COLO829 (cell line): ENCODE results near the gene C15orf62.
A peak's percentile ranks its signal among the peaks of the same experiment; 100 is the strongest.

Source experiments
- DNase-seq: peaks from one replicate; pipeline ENCODE4 v3.0.0; 2012; ENCODE audit warnings: low spot score

The C15orf62 gene

DNA sequence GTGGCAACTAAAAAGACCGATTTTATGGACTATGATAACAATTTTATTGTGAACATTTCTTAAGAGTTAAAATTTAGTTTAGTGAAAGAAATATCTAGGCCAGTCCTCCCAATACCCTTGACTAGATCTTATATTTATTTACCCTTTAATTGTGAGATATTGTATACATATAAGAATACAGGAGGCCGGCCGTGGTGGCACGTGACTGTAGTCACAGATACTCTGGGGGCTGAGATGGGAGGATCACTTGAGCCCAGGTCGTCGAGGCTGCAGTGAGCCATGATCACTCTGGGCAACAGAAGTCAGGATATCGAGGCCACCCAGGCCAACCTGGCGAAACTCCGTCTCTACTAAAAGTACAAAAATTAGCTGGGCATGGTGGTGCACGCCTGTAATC is 14.0 kb upstream of the C15orf62 start:
- DNase-seq, result no peak

DNA sequence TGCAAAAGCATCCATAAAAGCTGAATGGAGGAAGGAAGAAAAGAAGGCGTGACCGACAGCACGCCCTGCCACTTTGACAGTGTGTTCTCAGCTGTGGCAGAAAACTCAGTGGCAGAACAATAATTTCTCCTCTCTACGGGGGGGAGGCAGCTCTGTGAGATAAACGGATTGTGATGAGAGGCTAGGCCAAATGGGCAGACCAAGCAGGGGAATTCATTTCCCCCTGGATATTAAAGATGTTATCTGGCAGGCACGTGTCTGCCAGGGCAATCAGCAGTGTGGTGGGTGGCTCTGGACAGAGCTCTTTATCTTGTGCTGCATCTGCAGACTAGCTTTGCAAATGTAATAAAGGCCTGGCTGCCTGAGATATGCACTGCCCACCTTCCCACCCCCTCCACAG is 12.8 kb upstream of the C15orf62 start:
- no peak for DNase-seq

DNA sequence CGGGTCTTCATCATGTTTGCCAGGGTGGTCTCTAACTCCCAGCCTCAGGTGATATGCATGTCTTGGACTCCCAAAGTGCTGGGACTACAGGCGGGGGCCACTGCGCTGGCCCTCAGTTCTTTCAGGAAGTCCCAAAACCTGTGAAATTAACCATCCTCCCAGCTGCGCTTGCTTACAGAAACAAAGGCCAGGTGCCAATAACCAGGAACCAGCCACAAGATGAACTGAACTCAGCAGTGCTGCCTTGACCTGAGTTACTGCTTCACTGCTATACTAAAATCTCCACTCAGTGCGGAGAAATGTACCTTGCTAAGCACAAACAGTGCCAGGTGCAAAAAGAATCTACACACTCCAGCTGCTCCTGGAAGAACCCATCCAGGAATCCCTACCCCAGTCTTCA is 9.8 kb upstream of the C15orf62 start:
- DNase-seq, result no peak

DNA sequence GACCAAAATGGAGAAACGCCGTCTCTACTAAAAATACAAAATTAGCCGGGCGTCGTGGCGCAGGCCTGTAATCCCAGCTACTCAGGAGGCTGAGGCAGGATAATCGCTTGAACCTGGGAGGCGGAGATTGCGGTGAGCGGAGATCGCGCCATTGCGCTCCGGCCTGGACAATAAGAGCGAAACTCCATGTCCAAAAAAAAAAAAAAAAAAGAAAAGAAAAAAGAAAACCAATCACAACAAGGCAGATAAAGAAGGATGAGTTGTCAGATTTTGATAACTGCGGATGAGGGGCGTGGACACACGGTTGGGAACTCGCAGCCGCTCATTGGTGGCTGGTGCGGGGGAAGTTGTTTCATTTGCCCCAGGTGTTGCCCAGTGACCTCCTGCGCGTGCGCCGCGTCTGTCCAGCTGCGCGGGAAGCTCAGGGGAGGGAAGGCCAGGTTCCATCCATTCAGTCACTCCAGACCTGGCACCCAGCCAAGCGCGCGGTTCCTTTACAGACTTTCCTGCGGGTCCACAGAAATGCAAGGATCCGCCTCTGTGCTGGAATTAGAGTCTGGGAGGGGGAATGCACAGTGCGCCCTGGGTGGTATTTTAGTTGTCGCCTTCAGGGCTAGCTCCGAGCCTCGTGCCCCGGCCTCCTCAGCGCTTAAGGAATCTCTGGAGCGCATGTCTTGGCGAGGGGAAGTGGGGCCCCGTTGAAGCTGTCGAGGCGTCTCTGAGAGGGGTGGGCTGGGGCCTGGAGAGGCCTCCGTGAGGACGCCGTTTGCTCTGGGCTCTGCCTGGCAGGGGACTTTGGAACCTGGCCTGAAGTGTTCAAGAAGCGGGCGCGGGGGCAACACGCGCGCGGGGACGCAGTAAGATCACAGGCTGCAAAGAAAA is 6.6 kb upstream of the C15orf62 start:
- DNase-seq, result no peak

DNA sequence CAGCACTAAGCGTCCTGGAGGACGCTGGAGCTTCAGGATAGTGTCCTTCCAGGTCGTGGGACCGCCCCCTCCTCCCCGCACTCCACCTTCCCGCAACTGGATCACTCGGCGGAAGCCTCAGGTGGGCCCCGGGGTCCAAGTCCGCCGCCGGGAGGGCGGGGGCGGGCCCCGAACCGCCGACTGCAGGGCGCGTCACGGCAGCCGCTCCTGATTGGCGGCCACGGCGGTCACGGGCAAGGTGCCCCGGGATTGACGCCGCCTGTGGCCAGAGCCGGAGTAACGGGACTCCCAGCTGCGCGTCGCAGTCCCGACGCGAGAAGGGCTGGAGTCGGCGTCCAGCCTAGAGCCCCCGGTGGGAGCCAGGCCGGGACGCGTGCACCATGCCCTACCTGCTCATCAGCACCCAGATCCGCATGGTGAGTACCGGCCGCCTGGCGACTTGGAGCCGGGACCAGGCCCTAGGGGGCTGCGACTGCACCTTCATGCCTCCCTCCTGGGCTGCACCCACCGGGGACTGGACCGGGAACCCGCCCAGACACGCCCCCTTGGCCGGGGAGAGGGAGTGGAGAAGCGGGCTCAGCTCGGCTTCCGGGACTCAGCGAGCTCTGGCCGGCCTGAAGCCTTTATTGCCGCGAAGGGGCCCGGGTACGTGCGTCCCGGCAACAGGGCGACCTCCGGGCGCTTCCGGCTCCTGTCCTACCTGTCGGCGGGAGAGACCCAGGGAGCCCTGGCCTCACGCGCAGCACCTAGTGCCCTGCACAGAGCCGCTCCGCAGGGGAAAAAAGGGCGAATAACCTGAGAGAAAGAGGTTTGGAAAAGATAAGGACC is 5.8 kb upstream of the C15orf62 start, which contains the start of gene GCHFR:
TSS of gene GCHFR (plus strand) at position 268 of the 828 bp plus-strand sequence. CDS start at position 381, 113 bp downstream.
- DNase-seq, result peak; percentile 8

DNA sequence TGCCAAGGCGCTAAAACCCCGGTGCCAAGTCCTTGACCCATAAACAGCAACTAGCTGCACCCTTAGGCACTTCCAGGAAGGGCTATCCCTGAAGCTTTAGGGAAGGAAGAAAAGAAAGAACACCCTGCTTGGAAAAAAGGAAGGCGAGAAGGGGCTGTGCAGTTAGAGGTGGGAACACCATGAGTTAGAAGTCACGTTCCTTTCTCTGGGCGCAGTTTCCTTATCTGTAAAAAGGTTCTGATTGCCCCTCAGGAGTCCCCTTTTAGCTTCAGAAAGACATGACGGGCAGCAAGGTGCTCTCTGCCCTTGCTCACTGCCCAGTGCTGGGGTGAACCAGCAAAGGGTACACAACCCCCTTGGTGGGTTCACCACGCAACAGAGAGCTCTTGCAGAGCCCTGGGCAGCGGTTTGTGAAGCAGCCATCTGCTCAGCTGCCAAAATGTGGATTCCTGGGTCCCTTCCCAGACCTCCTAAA is 5.1 kb upstream of the C15orf62 start:
- DNase-seq, result no peak

DNA sequence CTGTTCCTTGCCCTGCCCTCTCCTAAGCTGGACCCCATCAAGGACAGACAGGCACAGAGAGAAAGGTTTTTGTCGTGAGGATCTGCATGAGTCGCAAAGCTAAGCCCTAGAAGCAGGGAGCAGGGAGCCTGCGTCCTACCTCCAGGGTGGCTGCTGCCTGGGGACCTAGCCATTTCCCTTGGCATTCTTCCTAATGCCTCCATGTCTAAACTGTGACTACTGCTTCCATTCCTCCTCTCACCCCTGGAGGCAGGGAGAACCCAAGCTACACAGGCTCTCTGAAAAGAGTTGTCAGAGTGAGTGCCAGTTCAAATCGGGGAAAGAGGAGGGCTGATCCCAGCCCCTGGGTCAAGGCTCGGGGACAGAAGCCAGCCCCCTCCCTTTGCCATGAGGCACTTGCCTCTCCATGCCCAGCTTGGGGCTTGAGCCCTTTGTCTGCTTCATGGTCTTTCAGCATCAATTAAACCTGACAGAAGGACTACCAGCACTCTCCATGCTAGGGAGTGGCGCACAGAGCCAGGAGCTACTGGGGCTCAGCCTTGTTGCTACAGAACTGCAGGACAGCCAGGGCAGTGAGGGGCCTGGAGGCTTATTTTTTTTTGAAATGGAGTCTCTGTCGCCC is 3.5 kb upstream of the C15orf62 start:
- DNase-seq, result no peak

DNA sequence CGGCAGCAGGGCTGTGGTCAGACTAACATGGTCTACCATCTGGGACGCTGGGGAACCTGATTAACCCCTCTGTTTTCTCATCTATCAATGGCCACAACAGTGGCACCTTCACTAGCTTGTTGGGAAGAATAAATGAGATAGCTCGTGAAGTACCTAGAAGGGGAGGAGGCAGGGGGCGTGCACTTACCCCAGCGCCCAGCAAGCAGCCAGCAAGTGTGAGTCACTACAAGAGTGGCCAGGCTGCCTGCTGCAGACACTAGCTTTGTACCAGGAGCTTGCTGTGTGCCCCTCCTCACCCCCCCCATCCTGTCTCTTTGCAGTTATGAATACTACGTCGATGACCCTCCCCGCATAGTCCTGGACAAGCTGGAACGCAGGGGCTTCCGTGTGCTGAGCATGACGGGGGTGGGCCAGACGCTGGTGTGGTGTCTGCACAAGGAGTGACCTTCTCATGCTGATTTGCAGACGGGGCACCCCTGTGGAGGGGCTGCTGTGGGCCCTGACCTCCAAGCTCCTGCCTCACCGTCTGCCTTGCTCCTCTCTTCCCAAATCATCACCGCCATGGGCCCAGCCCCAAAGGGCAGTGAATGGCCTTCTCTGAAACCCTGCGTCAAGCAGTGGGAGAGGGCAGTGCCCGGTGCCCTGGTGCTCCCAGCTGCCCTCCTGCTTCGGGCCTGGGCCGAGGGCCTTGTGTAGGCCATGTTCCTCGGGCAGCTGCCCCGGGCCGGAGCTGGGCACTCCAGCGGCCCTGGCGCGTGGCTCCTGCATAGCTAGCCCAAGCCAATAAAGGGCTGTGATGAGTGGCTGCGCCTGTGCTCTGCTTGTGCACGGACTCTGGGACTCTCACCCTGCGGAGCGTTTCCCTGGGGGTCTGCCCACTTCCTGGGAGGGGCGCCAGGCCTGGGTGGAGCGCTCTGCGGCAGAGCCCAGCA is 2.6 kb upstream of the C15orf62 start:
- no peak for DNase-seq

DNA sequence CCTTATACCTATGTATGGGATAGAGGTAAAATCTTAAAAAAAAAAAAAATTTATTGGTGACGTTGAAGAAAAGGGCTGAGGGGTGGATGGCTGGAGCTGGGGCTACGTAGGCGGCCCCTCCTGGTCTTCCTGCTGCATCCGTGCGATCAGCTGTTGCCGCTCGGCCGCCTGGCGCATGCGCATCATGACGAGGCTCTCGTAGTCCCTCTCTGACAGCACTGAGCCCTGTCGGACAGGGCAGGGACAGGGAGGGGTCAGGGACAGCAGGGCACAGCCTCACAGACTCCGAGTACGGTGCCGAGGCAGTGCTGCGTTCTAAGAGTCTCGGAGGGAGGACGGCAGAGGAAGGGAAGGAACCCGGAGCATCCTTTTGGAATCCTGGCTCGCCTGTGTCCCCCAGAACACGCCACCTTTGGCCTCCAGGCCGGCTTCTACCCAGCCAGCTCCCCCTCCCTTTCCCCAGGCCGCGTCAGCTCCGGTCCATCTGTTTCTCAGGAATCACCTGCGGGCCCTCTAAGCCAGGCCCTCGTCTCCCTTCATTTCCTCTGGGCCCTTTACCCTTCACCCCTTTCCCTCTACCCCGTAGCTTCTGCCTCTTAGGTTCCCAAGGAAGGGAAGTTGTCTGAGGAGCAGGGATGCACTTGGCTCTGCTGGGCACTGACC is 1.8 kb upstream of the C15orf62 start:
- no peak for DNase-seq

DNA sequence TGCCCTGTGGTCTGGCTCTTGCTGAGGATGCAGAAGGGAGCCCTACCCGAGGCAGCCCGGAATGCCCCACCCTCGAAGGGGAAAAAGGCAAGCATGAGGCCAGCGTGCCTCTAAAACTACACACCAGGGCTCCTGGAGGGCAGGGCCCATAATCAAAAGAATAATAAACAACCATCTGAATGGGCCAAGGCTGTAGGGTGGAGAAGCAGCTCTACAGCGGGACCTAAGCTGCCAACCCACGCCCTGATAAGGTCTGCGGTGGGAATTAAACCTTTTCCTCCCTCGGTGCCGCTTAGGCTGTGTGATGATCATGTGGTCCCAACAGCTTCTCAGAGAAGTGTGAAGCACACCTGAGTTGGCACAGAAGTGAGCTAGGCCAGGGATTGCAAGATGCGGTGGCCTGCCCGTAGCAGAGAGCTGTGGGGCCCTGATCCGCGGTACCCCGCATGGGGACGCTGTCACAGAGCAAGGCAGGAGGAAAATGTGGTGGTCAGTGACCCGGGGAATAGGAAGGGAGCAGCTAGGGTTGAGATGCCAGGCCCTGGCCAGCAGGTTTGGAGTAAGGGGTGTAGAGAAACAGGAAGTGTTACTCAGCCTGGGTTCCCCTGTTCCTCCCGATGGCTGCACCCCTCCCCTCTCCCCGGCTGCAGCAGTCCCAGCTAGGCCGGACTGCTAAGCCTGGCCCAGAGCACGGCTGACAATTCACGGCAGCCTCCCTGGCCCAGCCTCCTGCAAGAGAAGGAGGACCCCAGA is 1.1 kb upstream of the C15orf62 start:
- DNase-seq, result no peak

DNA sequence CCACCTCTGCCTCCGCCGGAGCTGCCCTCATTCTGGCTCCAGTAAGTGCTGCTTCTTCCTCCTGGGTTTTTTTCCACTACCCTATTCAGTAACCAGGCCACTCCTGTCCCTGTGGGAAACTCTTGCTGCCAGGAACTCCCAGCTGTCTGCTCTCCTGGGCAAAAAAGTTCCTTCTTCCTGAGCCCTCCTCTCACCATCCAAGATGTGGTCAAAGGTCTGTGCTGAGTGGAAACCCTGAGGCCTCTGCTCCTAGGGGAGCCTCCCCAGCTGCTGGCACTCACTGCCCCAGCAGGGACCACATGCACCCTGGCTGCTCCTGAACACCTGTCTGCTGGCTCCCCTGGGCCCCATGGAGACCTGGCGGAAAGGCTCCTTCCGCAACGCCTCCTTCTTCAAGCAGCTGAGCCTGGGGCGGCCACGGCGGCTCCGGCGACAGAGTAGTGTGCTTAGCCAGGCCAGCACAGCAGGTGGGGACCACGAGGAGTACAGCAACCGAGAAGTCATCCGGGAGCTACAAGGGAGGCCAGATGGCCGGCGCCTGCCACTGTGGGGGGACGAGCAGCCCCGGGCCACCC is 454 bp downstream of the C15orf62 start:
- no peak for DNase-seq

DNA sequence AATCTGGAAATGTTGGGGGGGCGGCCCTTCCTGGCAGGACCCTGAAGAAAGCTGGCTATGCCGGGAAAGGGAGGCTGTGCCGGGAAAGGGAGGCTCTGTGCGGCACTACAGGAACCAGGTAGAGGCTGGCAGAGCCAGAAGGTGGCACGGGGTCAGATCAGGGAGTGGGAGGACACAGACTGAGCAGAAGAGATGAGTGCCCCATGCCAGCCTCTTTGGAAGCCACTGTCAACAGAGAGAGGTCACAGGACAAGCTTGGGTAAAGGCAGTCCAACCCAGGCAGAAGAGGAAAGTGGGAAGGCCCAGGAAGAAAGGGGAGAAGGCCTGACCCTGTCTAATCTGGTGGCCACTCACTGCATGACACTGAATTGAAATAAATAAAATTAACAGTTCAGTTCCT is 1.5 kb downstream of the C15orf62 start:
- DNase-seq, result no peak

DNA sequence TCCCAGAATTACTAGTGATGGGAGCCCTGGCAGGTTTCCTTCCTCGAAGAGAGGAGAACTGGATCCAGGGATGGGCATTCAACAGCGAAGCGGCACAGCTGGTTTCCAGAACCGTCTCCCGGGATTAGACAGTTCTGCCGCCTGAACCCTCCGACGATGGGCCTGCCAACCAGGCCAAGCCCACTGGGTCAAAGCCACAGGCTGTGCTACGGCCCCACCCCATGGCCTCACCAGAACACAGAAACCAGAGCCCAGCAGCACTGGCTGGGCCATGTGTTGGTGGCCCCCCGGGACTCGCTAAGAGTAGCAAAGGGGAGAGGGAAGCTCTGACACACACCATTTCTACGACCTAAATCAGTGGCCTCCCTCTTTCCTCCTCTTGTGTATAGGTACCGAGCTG is 2.2 kb downstream of the C15orf62 start:
- DNase-seq, result no peak

DNA sequence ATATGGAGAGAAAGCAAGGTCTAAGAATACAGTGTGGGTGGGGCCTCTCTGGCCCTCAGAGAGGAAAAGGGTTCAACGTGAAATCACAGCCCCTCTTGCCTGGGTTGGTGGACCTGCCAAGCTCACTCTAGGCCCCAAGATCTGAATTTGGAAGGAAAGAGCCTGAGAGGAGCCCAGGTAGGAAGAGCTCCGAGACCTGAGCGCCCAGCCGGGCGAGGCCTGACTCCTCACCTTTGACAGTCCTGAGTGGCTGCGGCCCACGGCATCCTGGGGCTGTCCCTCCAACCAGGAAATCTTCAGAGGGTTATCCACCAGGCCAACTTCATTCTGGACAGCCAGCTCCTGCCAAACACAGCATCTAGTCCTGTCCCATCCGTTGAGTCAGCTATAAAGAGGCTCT is 3.7 kb downstream of the C15orf62 start:
- DNase-seq, result no peak

DNA sequence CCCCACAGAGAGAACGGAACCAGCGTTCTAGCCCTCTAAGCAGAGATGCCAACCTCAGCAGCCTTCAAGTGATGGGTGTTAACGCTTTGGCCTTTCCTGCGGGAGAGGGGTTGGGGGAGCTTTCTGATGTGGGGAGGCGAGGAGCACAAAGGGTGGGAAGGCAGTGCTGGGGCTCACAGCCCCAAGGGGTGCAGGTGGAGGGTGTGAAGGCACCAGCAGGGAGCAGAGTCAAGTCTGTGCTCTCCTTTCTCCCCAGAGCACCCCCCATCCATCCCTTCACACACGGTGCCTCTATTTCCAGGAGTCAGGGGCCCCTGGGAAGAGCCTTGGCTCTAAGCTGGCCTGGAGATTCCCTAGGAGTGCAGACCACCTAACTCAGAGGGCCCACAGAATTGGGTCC is 4.1 kb downstream of the C15orf62 start:
- no peak for DNase-seq

DNA sequence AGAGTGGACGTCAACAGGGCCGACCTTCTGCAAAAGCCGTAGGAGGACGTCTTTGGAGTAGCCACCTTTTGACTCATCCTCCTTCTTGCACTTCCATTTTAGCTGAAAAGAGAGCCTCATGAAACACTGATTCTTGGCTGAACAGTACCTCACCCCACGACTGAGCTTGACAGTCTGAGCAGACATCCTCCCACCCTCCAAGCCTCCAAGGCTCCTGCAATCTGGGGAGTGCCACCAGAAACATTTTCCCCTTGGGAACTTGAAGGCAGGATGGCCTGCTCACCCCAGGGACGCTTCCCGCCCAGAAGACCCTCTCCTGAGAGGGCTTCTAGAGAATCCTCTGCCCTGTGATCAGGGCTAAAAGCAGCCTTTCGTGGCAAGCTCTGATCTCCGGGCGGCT is 5.2 kb downstream of the C15orf62 start:
- DNase-seq, result no peak

DNA sequence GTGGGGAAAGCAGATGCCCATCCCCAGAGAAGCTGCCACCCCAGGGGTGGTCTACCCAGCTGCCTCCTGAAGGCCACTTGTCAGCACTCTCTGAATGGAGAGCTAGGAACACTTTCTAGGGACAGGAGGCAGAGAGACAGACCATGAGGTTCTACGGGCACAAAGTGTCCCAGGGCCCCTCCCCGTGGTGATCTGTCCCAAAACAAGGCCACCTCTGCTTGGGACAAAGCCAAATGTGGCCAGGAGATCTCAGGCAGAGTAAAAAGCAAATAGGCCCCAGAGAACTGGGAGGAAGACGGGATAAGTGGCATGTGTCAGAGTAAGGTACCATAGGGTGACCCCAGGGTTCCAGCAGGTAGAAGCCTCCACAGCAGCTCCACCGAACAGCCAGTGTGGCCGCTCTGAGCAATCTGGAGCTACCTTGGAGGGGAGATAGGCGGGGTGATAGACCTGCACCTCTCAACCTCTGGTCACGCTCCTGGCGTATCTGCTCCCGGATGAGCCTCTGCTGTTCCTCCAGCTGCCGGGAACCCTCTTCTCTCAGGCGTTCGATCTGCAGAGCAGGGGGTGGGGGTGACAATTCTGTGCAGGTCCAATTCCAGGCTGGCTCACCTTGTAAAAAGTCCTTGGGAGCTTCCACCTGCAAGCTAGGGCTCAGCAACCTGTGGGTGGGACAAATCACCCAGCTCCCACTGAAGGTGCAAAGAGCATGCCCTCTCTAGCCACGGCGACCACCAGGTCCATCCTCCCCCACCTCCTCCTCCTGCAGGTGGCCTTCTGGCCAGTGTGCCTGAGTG is 6.2 kb downstream of the C15orf62 start:
- DNase-seq, result no peak

DNA sequence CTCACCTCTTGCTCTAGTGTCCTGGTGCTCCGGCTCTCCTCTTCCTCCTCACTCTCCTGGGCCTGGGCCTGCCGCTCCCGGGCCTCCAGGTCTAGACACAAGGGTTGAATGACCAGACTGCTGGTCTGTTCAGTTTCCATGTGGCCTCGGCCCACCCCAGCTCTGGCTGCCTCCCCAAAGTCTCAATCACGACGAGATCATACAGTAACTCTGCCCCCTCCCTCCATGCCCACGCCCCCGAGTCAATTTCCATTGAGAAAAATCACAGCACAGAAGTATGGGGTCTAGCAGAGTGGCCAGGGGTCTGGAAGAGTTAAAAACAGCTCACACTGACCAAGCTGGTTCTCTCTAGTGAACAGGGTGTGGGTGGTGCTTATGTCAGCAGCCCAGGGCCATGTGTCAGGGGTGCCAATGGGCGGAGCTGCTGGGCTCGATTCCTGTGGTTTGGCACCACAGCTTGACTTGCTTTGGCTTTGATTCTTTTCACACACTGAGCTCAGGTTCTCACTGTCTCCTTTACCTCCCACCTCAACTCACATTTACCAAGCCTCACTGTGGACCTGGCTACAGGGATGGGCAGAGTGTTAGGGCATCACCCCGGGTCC is 6.9 kb downstream of the C15orf62 start:
- no peak for DNase-seq
